ENCODE data around the gene MRPL4. TPM values are rescaled to one million over a fixed set of nuclear protein-coding genes. Genes with fewer than 3 reads are reported as not detected.

The MRPL4 gene
- total and polyA plus RNA-seq, 2 of the 13 experiments (the other 11 are each of a cell fraction or from before 2014, with no cell fraction given), result 40.6 to 42.5 TPM

DNA sequence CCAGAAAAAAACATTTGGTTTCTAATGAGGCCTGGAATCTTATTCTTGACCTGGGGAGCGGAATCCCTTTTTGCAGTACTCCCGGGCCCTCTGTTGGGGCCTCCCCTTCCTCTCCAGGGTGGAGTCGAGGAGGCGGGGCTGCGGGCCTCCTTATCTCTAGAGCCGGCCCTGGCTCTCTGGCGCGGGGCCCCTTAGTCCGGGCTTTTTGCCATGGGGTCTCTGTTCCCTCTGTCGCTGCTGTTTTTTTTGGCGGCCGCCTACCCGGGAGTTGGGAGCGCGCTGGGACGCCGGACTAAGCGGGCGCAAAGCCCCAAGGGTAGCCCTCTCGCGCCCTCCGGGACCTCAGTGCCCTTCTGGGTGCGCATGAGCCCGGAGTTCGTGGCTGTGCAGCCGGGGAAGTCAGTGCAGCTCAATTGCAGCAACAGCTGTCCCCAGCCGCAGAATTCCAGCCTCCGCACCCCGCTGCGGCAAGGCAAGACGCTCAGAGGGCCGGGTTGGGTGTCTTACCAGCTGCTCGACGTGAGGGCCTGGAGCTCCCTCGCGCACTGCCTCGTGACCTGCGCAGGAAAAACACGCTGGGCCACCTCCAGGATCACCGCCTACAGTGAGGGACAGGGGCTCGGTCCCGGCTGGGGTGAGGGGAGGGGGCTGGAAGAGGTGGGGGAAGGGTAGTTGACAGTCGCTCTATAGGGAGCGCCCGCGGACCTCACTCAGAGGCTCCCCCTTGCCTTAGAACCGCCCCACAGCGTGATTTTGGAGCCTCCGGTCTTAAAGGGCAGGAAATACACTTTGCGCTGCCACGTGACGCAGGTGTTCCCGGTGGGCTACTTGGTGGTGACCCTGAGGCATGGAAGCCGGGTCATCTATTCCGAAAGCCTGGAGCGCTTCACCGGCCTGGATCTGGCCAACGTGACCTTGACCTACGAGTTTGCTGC is 35.1 kb downstream of the MRPL4 start, which contains the start of gene ICAM4 (continued):
- TF ChIP-seq, protein P1, sequence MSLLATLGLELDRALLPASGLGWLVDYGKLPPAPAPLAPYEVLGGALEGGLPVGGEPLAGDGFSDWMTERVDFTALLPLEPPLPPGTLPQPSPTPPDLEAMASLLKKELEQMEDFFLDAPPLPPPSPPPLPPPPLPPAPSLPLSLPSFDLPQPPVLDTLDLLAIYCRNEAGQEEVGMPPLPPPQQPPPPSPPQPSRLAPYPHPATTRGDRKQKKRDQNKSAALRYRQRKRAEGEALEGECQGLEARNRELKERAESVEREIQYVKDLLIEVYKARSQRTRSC (CRISPR knock-in tag; IDR thresholded peaks at IDR 0.05; ENCODE audit: low read depth), result 0 out of 2 replicates have a peak, but pooled peaks have one; percentile 20
- TF ChIP-seq, protein P2, sequence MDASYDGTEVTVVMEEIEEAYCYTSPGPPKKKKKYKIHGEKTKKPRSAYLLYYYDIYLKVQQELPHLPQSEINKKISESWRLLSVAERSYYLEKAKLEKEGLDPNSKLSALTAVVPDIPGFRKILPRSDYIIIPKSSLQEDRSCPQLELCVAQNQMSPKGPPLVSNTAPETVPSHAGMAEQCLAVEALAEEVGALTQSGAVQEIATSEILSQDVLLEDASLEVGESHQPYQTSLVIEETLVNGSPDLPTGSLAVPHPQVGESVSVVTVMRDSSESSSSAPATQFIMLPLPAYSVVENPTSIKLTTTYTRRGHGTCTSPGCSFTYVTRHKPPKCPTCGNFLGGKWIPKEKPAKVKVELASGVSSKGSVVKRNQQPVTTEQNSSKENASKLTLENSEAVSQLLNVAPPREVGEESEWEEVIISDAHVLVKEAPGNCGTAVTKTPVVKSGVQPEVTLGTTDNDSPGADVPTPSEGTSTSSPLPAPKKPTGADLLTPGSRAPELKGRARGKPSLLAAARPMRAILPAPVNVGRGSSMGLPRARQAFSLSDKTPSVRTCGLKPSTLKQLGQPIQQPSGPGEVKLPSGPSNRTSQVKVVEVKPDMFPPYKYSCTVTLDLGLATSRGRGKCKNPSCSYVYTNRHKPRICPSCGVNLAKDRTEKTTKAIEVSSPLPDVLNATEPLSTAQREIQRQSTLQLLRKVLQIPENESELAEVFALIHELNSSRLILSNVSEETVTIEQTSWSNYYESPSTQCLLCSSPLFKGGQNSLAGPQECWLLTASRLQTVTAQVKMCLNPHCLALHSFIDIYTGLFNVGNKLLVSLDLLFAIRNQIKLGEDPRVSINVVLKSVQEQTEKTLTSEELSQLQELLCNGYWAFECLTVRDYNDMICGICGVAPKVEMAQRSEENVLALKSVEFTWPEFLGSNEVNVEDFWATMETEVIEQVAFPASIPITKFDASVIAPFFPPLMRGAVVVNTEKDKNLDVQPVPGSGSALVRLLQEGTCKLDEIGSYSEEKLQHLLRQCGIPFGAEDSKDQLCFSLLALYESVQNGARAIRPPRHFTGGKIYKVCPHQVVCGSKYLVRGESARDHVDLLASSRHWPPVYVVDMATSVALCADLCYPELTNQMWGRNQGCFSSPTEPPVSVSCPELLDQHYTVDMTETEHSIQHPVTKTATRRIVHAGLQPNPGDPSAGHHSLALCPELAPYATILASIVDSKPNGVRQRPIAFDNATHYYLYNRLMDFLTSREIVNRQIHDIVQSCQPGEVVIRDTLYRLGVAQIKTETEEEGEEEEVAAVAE (CRISPR knock-in tag; IDR thresholded peaks at IDR 0.05; ENCODE audit: borderline replicate concordance), result 0 out of 2 replicates have a peak, but pooled peaks have one; percentile 26
- TF ChIP-seq ZBTB3 (CRISPR knock-in tag; IDR thresholded peaks at IDR 0.05; ENCODE audit: borderline replicate concordance, low read depth), result 0 out of 2 replicates have a peak, but pooled peaks have one; percentile 28
- TF ChIP-seq MZF1 (CRISPR knock-in tag; IDR thresholded peaks at IDR 0.05; ENCODE audit: borderline replicate concordance), result no peak
- TF ChIP-seq ZNF256 (CRISPR knock-in tag; conservative IDR thresholded peaks at IDR 0.05), result 0 out of 2 replicates have a peak, but pooled peaks have one; percentile 36
- TF ChIP-seq HNF1A (IDR thresholded peaks at IDR 0.05; ENCODE audit: low read depth), result no peak
- no peak; the same call in 1 of the 2 replicates for TF ChIP-seq HNF1A (CRISPR knock-in tag; IDR thresholded peaks at IDR 0.05; ENCODE audit: borderline replicate concordance)
- TF ChIP-seq ERF (CRISPR knock-in tag; IDR thresholded peaks at IDR 0.05), result peak; percentile 54; the same call in 1 of the 2 replicates
- TF ChIP-seq MAX (IDR thresholded peaks at IDR 0.05), result peak; percentile 76
- no peak for TF ChIP-seq ZNF10 (CRISPR knock-in tag; IDR thresholded peaks at IDR 0.05; ENCODE audit: borderline replicate concordance, low read depth)
- TF ChIP-seq FIP1L1 (IDR thresholded peaks at IDR 0.05; ENCODE audit: borderline replicate concordance, insufficient read depth, low read depth, low read length), result no peak
- TF ChIP-seq ZBTB14 (CRISPR knock-in tag; IDR thresholded peaks at IDR 0.05), result peak; percentile 8; the same call in 1 of the 2 replicates
- TF ChIP-seq MEF2D (CRISPR knock-in tag; IDR thresholded peaks at IDR 0.05), result peak; percentile 33; the same call in 1 of the 2 replicates
- no peak for TF ChIP-seq RFX5 (IDR thresholded peaks at IDR 0.05; ENCODE audit: low read depth, low read length)
- TF ChIP-seq SAP130 (CRISPR knock-in tag; IDR thresholded peaks at IDR 0.05; ENCODE audit: low read depth), result peak; percentile 49; the same call in 1 of the 2 replicates
- TF ChIP-seq ZNF567 (CRISPR knock-in tag; IDR thresholded peaks at IDR 0.05; ENCODE audit: borderline replicate concordance), result no peak
- TF ChIP-seq ZNF672 (CRISPR knock-in tag; IDR thresholded peaks at IDR 0.05), result 0 out of 2 replicates have a peak, but pooled peaks have one; percentile 82

All from HepG2 (cell line).